GM21786 (cell line): ENCODE data around the gene SP140L.
"Not testable (repeated sequence)": the region's sequence is repeated elsewhere in the genome, so short reads cannot be mapped to it uniquely, and the experiment has no call there.

Experiments used
- ATAC-seq: cut with Tn5 transposase; IDR thresholded peaks from one replicate; pipeline ENCODE4 v1.9.1; 2021; ENCODE audit not compliant: unreplicated experiment

The SP140L gene

GRCh38 chr2:230417436-230417835, 90.4 kb downstream of the SP140L start:
- no peak for ATAC-seq

- no peak for ATAC-seq
These were observed 91.5 kb downstream of the SP140L start for GRCh38 chr2:230418341-230419016.

GRCh38 chr2:230419181-230419580, 92.2 kb downstream of the SP140L start:
- no peak for ATAC-seq

- no peak for ATAC-seq
These were observed 95.2 kb downstream of the SP140L start for GRCh38 chr2:230422149-230422548.

GRCh38 chr2:230423851-230424458, 97.0 kb downstream of the SP140L start:
- no peak for ATAC-seq

- no peak for ATAC-seq
These were observed 98.4 kb downstream of the SP140L start for GRCh38 chr2:230425377-230425776.

- no peak for ATAC-seq
These were observed 102.5 kb downstream of the SP140L start for GRCh38 chr2:230429513-230429912.

GRCh38 chr2:230430957-230431910, 104.2 kb downstream of the SP140L start:
- no peak for ATAC-seq

- ATAC-seq: no peak
These were observed 107.8 kb downstream of the SP140L start for GRCh38 chr2:230434677-230435324.

- no peak for ATAC-seq
These were observed 108.4 kb downstream of the SP140L start for GRCh38 chr2:230435431-230435830.

GRCh38 chr2:230439121-230439520, 112.1 kb downstream of the SP140L start:
- not testable (repeated sequence) for ATAC-seq

- no peak for ATAC-seq
These were observed 112.6 kb downstream of the SP140L start for GRCh38 chr2:230439590-230439989.

GRCh38 chr2:230441227-230441897, 114.4 kb downstream of the SP140L start:
- ATAC-seq: peak; percentile 77

GRCh38 chr2:230443541-230443940, 116.5 kb downstream of the SP140L start:
- ATAC-seq: no peak

GRCh38 chr2:230444832-230445231, 117.8 kb downstream of the SP140L start:
- no peak for ATAC-seq

- no peak for ATAC-seq
These were observed 120.0 kb downstream of the SP140L start for GRCh38 chr2:230447036-230447435.

GRCh38 chr2:230447455-230448451, 120.8 kb downstream of the SP140L start:
- peak; percentile 77 for ATAC-seq

- ATAC-seq: no peak
These were observed 123.0 kb downstream of the SP140L start for GRCh38 chr2:230449901-230450467.

- no peak for ATAC-seq
These were observed 126.0 kb downstream of the SP140L start for GRCh38 chr2:230453006-230453405.
